IPS-11a (cell line): ENCODE data around the gene MALT1.

Experiments used
- H3K4me3 ChIP-seq: one replicate; pipeline ENCODE4 v1.5.1; 2013; ENCODE audit warnings: low read depth, low read length, control low read depth

Gene MALT1

DNA sequence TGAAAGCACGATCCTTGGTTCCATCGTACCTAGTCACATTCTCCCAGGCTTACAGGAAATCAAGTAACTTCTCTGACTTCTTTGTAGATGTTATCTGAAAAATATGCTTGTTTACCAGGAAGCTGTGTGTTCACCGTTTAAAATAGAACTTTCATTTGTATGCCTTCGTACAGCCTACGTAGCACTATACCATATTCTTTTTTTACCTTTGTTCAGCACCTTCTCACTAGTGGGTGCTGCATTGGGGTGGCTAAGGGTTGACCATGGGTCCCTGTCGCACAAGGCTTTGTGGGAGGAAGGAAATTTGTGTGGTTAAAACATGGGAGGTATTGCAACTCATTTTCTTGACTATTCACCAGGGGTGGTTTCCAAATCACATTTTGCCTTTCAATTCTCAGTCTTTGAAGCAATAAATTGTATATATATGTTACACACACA is 16.6 kb downstream of the MALT1 start:
- no peak overlapping the region for H3K4me3 ChIP-seq

DNA sequence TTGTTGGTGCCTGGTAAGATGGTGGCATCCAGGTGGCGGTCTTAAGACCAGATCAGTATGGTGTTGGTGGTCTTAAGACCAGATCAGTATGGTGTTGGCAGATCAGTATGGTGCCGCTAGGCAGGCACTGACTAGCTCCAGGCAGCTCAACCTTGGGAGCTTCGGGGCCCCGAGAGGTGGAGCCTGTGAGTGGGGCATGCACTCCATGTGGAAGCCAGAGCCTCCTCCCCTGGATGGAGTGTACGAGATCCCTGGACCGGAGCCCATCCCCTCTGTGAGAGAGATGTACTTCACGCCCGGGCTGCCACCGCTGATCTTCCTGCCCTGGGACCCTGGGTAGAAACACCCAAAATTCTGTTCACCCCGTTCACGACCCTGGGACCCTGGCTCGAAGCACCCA is 19.0 kb downstream of the MALT1 start:
- no peak overlapping the region for H3K4me3 ChIP-seq

DNA sequence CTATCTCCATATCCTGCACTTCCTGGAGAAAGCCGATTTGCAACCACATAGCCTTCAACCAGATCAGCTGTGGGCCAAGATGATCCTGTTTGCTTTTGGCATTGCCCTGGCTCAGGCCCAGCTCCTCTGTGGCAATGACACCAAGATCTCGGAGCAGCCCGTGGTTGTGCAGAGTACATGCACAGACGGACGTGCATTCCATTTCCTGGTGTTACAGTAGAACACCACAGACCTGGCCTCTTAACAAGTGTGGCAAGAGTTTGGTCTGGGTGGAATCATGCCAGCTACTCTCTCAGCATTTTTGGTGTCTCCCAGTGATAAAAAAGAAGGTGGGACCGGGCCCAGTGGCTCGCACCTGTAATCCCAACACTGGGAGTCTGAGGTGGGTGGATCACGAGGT is 20.0 kb downstream of the MALT1 start:
- no peak overlapping the region for H3K4me3 ChIP-seq

DNA sequence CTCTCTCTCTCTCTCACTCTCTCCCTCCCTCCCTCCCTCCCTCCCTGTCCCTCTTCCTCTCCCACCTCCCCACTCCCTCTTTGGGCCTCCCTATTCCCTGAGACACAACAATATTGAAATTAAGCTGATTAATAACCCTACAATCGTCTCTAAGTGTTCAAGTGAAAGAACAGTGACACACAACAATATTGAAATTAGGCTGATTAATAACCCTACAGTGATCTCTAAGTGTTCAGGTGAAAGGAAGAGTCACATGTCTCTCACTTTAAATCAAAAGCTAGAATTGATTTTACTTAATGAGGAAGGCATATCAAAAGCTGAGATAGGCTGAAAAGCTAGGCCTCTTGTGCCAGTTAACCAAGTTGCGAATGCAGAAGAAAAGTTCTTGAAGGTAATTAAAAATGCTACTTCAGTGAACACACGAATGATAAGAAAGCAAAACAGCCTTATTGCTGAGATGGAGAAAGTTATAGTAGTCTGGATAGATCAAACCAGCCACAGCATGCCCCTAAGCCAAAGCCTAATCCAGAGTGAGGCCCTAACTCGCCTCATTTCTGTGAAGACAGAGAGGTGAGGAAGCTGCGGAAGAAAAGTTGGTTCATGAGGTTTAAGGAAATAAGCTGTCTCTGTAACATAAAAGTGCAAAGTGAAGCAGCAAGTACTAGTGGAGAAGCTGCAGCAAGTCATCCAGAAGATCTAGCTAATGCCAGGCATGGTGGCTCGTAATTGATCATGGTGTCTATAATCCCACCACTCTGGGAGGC is 21.3 kb downstream of the MALT1 start:
- no peak overlapping the region for H3K4me3 ChIP-seq

DNA sequence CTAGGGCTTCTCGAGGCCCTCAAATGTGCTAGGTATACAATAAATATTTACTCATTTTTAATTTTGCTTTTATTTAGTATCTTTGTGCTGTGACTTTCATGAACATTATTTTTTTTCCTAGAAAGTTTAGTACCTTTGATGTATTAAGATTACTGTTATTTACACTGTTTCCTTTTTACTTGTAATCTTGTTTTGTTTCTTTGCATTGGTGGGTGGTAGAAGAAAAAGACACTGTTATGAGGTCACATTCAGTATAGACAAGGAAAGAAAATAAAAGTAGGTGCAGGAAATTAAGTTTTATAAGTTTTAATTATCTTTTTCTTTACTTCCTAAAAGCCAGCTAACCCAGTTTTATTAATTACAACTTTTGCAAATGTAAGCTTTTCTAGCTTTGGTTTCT is 23.0 kb downstream of the MALT1 start:
- no peak overlapping the region for H3K4me3 ChIP-seq

DNA sequence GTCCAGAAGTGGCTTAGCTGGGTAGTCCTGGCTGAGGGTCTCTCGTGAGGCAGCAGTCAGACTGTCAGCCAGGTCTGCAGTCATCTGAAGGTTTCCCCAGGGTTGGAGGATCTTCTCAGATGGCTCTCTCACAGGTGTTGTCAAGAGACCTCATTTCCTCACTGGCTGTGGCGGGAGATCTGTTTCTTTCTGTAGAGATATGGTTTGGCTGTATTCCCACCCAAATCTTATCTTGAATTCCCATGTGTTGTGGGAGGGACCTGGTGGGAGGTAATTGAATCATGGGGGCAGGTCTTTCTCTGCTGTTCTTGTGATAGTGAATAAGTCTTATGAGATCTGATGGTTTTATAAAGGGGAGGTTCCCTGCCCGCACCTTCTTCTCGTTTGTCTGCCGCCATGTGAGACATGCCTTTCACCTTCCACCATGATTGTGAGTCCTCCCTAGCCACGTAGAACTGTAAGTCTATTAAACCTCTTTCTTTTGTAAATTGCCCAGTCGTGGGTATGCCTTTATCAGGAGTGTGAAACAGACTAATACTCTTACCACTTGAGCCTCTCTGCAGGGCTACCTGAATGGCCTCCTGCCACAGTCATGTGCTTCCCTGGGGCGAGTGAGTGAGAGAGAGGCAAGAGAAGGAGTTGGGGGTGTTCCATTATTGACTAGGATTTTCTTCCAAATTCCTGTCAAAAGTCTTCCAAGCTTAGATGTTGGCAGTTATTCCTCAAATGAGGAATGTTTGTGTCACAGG is 23.6 kb downstream of the MALT1 start:
- no peak overlapping the region for H3K4me3 ChIP-seq

DNA sequence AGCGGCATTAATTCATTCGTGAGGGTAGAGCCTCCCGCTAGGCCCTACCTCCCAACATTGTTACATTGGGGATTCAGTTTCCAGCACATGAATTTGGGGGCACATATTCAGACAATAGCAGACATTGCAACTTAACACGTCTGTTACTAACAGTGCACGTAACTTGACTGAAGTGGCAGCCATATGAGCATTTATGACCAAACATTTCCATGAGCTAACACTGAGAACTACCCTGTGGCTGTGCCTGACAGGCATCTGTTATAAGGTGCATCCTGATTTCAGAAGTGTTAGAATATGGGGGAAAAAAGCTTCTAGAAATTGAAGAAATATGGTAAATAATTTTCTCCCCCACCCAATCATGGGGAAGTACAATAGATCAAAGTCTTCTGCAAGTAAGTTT is 24.5 kb downstream of the MALT1 start:
- H3K4me3 ChIP-seq, result no peak overlapping the region

DNA sequence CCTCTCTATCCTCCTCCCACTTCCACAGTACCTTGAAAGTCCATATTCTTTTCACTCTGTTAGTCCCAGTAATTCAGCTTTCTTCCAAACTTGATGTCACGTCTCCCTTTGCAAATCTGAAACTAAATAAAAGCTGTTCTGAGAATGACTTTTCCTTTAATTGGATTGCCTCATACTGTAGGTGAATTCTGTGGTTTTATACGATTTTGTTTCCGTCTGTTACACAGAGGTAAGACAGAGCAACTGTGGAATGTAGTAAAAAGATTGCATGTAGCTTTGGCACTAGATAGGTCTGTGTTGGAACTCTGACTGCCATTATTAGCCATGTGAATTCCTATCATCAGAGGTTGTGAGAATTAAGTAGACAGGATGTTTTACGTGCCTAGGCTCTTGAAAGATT is 25.9 kb downstream of the MALT1 start:
- H3K4me3 ChIP-seq, result no peak overlapping the region

DNA sequence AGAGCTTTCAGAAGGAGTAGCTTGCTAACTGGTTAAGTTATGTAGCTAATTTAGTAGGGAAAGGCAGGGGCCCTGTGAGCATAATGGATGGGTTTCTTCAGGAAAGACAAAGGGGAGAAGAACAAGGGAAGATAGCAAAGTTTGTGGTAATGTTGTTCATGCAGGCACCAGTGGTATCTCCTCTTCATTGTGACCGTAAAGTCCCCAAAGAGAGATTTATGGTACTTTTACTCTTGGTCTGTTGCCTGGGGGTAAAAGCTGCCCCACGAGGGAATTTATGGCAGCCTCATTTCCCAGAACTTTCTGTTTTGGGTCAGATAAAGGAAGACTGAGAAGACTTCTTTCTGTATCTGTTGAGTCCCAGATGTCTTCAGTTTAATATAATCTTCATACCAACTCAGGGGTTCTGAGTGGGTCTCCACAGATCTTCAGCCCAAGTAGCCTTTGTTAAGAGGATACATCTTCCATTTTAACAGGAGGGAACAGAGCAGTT is 27.5 kb downstream of the MALT1 start:
- no peak overlapping the region for H3K4me3 ChIP-seq

DNA sequence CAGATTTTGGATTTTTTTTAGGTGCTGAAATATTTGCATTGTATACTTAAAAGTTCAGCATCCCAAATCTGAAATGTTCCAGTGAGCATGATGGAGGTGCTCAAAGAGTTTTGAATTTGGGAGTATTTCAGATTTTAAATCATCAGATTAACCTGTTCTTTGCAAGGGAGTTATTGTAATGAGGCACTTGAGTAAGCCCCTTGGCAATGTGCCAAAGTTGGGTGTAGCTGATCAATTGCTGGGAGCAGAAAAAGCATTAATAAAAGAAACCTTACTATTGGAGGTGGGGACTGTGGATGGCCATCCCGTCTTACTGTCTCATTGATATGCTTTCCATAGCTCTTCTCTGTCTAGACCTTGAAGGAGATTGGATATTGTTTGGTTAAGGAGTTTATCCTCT is 28.3 kb downstream of the MALT1 start:
- H3K4me3 ChIP-seq, result no peak overlapping the region

DNA sequence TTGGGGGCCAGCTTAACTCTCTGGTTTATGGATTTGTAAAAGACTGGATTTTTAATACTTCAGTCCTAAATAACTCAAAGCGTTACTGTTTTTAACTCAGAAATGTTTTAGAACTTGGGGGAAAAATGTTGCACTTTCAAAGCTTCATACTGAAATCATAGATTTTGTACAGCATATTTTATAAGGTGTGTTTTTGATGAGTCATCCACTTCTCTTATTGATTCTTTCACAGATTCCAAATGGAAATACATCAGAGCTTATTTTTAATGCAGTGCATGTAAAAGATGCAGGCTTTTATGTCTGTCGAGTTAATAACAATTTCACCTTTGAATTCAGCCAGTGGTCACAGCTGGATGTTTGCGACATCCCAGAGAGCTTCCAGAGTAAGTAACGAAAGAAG is 28.9 kb downstream of the MALT1 start:
- no peak overlapping the region for H3K4me3 ChIP-seq

DNA sequence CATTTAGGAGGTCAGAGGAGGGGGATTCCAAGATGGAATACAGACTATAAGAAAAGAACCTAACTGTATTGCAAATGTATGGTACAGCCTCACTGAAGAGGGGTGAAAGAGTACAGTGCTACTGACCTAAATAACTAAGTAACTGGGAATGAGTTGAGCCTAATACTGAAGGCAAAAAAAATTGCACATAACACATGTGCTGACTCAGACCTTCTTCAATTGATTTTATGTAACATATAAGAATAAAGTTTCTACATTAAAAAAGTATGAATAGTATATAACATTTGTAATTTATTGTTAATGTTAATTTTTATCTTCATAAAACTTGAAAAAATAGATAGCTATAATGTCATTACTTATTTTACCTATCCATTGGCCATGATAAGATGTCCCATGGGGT is 41.7 kb downstream of the MALT1 start:
- no peak overlapping the region for H3K4me3 ChIP-seq

DNA sequence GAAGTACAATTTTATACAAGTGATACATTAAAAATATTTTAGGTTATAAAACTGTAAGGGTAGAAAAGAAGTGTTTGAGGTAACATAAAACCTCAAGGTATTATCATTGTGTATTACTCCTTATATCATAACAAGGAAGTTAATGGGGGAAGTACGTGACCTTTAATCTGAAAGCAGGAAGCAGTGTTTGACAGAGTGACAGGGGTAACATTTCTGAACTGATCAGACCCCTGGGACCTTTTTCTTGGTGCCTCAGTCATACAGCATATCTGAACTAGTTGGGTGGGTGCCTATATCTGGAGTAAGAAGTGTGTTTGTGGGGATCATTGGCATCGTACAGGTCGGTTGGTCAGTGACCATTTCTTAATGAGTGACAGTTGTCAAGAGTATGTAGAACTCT is 43.0 kb downstream of the MALT1 start:
- no peak overlapping the region for H3K4me3 ChIP-seq

DNA sequence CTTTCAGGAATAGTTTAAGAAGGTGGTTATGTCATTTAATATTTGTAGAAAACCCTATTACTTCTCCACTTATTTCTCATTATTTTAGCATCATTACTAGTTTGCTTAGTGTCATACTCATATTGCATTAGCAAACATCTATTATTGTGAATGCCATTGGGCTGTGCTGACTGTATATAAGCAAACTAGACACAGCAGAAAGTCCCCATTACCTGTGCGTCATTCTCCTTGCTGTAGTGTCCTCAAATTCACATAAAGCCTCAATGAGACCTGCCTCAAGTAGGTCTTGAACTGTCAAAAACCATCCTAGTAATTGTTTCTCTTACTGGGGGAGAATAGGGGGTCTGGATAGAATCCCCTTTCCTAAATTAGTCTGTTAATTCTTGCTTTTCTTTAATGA is 43.6 kb downstream of the MALT1 start:
- H3K4me3 ChIP-seq, result no peak overlapping the region

DNA sequence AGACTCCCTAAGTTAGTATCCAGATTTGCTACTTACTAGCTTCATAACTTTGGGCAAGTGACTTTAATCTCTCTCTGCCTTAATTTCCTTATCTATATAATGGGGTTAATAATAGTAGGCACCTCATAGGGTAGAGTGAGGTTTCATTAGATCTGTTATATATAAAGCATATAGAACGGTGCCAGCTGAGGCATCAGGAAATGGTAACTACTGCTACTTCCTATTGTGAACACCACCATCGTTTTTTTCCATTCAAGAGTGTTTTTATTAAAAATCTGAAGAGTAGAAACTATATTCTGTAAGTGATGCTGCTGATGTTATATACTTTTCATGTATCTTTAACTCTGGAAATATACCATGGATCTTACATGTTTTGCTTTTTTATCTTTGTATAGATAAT is 44.3 kb downstream of the MALT1 start:
- H3K4me3 ChIP-seq, result no peak overlapping the region

DNA sequence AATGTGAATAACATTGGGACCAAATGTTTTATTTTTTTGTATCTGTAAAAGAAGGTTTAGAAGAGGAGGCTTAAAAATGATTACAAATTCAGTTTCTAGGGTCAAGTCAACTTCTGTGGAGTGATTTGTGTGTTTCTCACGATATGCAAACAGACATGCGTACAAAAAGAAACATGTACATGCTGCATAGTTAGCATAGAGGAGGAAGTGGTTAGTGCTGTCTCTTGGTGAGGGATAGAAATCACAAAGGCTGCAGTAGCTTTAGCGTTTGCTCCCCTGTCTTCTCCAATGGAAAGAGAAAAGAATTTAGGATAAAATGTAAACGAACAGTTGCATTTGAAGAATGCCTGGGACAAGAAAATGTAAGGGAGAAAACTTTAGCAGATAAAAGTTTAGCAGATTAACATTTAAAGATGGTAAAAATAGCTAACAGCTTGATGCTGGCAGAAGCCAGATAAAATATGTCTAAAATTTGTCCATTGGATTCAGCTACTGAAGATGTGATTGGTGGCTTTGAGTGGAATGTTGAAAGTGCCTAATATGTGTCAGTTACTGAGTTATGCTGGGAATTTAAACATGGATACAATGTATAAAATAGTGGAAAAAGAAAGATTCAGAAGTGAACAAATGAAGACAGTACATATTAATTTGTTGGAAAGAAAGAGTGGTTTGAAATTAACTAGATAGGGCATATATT is 44.9 kb downstream of the MALT1 start:
- H3K4me3 ChIP-seq, result no peak overlapping the region

DNA sequence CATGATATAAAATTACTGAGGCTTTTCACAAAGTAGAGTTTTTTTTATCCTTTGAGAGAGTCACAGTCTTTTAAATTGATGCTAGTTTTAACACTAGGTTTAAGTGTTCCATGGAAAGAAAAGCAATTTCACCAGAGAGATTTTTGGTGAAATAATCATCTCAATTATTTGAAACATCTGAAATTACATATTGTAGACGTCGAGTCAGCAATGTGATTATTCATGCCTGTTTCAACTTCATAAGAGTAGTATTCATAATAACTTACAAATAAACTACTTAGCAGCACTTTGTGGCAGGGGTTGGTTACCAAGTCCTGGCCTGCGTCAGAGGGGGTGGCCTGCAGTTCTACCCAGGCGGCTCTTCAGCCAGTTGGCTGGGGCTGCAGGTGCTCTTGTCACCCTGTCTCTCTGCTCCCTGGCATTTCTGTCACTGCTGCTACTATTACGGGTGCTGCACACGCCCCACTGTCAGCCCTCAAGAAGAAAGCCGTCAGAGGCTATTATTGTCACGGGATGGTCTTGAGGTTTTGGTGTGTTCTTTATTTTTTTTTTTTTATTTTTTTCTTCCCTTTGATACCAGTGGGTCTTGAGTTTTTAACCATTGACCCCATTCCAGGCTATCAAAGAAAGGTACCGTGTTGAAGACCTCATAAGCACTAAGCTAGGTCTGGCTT is 50.4 kb downstream of the MALT1 start:
- no peak overlapping the region for H3K4me3 ChIP-seq

DNA sequence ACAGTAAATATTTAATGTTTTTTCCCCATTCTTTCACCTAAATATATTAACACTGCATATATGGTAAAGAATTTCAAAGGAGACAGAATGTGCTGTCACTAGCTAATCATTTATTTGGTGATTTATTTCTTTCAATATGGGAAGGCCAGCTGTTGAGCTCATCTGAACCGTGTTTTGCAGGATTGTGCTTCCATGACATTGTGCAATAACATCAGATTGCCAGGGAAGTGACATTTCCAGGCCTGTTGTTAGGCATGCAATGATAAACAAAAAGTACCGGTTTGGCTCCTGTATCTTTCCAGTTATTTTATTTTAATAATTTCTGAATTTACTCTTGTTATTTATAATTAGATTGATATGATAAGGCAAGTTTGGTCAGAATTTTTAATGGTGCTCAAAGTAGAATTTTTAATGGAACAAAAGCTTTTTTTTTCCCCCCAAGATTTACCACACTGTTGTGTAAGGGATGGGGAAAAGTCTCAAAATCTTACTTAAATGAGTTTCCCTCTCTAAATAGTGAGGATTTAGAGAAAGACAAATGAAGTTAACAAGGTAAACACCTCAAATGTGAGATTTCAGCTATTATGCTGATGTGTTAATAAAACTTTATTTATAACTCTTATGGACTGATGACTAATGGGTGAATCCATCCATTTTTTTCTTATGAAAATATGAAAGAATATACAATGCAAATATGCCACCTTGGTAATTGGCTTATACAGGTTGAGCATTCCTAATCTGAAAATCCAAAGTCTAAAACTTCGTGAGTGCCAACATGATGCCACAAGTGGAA is 52.7 kb downstream of the MALT1 start:
- H3K4me3 ChIP-seq, result no peak overlapping the region

DNA sequence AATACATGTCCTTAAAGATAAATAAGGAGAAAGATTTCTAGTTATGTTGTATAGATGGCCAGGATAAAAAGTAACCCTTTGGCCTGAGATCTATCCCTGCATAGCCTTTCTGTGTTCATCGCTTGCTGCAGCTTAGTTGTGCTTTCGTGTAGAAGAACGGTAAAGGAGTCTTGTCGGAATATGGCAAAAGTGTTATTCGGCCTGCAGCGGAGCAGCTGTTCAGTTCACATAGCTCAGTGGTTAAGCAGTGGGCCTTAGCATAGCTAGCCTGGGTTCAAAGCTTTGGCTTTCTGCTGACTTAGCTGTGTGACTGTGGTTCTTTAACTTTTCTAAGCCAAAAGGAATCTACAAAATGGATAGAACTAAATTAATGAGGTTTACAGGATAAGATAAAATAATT is 55.4 kb downstream of the MALT1 start:
- H3K4me3 ChIP-seq, result no peak overlapping the region

DNA sequence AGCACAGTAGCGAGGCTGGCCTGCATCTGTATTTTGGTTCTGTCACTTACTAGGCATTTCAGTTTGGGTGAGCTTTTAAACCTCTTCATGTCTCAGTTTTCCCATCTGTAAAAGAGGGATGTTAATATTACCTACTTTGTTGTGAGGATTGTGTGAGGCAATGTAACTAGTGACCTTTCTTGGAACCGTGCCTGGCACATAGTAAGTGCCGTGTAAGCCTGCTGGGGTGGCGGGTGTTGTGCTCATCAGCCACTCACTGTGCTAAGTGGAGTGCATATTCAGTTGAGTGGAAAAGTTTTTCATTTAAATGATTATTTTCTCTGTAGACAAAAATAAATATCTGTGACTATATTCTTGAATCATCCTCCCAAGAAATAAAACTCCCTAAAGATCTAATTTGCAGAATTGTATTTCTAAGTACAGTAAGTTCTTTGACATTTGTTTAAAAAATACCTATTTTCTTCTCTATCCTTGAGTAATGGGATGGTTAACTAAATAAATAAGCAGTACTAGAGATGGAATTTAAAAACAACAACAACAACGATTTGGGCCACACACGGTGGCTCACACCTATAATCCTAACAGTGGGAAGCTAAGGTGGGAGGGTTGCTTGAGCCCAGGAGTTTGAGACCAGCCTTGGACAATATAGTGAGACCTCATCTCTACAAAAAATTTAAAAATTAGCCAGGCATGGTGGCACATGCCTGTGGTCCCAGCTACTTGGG is 56.7 kb downstream of the MALT1 start:
- H3K4me3 ChIP-seq, result no peak overlapping the region
